ENCODE data around the gene DALRD3. TPM values are rescaled to one million over a fixed set of nuclear protein-coding genes. Genes with fewer than 3 reads are reported as not detected.

DALRD3 gene
- total RNA-seq, 1 experiment from 2014 or later, result 42.9 TPM

DNA sequence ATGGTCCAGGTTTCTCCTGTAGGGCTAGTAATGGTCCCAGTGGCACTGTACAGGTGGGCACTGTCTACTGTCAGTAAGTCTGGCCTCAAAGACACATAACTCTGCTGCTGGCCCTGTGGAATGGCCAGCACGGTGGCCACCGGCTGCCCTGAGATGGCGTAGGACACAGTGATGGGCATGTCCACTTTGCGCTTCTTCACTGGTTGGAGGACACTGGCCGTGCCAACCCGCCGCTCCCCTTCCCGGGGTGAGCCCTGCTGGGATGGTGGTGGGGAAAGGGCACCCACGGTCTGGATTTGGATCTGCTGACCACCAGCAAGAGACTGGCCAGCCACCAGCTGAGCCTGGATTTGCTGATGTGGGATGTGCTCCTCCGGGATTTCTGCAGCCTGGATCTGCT is 38.9 kb upstream of the DALRD3 start (continued):
- TF ChIP-seq, protein P1, sequence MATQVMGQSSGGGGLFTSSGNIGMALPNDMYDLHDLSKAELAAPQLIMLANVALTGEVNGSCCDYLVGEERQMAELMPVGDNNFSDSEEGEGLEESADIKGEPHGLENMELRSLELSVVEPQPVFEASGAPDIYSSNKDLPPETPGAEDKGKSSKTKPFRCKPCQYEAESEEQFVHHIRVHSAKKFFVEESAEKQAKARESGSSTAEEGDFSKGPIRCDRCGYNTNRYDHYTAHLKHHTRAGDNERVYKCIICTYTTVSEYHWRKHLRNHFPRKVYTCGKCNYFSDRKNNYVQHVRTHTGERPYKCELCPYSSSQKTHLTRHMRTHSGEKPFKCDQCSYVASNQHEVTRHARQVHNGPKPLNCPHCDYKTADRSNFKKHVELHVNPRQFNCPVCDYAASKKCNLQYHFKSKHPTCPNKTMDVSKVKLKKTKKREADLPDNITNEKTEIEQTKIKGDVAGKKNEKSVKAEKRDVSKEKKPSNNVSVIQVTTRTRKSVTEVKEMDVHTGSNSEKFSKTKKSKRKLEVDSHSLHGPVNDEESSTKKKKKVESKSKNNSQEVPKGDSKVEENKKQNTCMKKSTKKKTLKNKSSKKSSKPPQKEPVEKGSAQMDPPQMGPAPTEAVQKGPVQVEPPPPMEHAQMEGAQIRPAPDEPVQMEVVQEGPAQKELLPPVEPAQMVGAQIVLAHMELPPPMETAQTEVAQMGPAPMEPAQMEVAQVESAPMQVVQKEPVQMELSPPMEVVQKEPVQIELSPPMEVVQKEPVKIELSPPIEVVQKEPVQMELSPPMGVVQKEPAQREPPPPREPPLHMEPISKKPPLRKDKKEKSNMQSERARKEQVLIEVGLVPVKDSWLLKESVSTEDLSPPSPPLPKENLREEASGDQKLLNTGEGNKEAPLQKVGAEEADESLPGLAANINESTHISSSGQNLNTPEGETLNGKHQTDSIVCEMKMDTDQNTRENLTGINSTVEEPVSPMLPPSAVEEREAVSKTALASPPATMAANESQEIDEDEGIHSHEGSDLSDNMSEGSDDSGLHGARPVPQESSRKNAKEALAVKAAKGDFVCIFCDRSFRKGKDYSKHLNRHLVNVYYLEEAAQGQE (IDR thresholded peaks at IDR 0.05; ENCODE audit: low read depth), result no peak
- TF ChIP-seq RAD21 (IDR thresholded peaks at IDR 0.05; ENCODE audit: low read depth), result no peak
- TF ChIP-seq EZH2phosphoT487 (IDR thresholded peaks at IDR 0.05; ENCODE audit: borderline replicate concordance), result no peak
- TF ChIP-seq SRF (IDR thresholded peaks at IDR 0.05; ENCODE audit: low read depth), result no peak
- TF ChIP-seq JUND (IDR thresholded peaks at IDR 0.05), result no peak
- TF ChIP-seq TCF7L2 (IDR thresholded peaks at IDR 0.05; ENCODE audit: borderline replicate concordance, extremely low read depth, insufficient read depth, insufficient read length), result no peak
- no peak for TF ChIP-seq SP1 (IDR thresholded peaks at IDR 0.05; ENCODE audit: low read depth)

GRCh38 chr3:49054344-49054862 is 36.0 kb upstream of the DALRD3 start:
- BruUV-seq (replicated peaks), result no TSS peak
- no peaks in the 10 kb centered on the region for H3K4me1 ChIP-seq (ENCODE audit: control insufficient read depth in 1 of 2, insufficient read depth in 2 of 2, low read length in 2 of 2)
- ATAC-seq, result no peak
- POLR2A ChIA-PET, result no interaction called here
- H3K27me3 ChIP-seq (ENCODE audit: insufficient read depth, low read length), result no peaks in the 10 kb centered on the region
- H3K9ac ChIP-seq (ENCODE audit: low read length), result no peak overlapping the region
- H4K20me1 ChIP-seq (ENCODE audit: insufficient read depth), result no peaks in the 10 kb centered on the region
- no peaks in the 10 kb centered on the region for H3K9me3 ChIP-seq (ENCODE audit: control insufficient read depth in 1 of 2, insufficient read depth in 1 of 2, low read depth in 1 of 2, low read length in 2 of 2)
- H2AFZ ChIP-seq (ENCODE audit: low read depth, low read length, poor library complexity, severe bottlenecking), result no peak overlapping the region
- H3K27ac ChIP-seq (ENCODE audit: low read depth, low read length), result no peak overlapping the region
- no peaks in the 10 kb centered on the region for H3K9me2 ChIP-seq (ENCODE audit: insufficient read depth)
- CTCF ChIA-PET, result no interaction called here
- no peak overlapping the region for H3K4me2 ChIP-seq (ENCODE audit: low read length)
- peaks cover 33 to 39% of the 10 kb centered on the region in 2 experiments; a peak in 3 of 4 replicates for H3K36me3 ChIP-seq (ENCODE audit: control insufficient read depth in 1 of 2, insufficient read depth in 2 of 2, low read length in 2 of 2)
- RAD21 ChIA-PET (ENCODE audit: low non-redundant PET in 1 of 2, low total read pairs in 2 of 2, uncharacterized antibody in 2 of 2, unreplicated experiment in 2 of 2), result no interaction called here
- H3K79me2 ChIP-seq (ENCODE audit: insufficient read depth, low read length), result peaks cover 48% of the 10 kb centered on the region
- no peak overlapping the region for H3K4me3 ChIP-seq (replicated peaks in 1 of 2; ENCODE audit: low read depth in 1 of 2, low read length in 2 of 2)
- intact Hi-C loops (cut with micrococcal nuclease), result no loop called here
- DNase-seq (ENCODE audit: low read depth, low spot score), result no peak
- TF ChIP-seq FOSL1 (IDR thresholded peaks at IDR 0.05; ENCODE audit: low read depth), result no peak
- TF ChIP-seq, protein P1 (IDR thresholded peaks at IDR 0.05; ENCODE audit: low read depth), result no peak
- no peak for TF ChIP-seq RAD21 (IDR thresholded peaks at IDR 0.05; ENCODE audit: low read depth)
- TF ChIP-seq, protein P2, sequence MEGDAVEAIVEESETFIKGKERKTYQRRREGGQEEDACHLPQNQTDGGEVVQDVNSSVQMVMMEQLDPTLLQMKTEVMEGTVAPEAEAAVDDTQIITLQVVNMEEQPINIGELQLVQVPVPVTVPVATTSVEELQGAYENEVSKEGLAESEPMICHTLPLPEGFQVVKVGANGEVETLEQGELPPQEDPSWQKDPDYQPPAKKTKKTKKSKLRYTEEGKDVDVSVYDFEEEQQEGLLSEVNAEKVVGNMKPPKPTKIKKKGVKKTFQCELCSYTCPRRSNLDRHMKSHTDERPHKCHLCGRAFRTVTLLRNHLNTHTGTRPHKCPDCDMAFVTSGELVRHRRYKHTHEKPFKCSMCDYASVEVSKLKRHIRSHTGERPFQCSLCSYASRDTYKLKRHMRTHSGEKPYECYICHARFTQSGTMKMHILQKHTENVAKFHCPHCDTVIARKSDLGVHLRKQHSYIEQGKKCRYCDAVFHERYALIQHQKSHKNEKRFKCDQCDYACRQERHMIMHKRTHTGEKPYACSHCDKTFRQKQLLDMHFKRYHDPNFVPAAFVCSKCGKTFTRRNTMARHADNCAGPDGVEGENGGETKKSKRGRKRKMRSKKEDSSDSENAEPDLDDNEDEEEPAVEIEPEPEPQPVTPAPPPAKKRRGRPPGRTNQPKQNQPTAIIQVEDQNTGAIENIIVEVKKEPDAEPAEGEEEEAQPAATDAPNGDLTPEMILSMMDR (IDR thresholded peaks at IDR 0.05 in 2 of 3, conservative IDR thresholded peaks at IDR 0.05 in 1 of 3; ENCODE audit: borderline replicate concordance in 1 of 3, insufficient read depth in 1 of 3, low read depth in 2 of 3, low read length in 2 of 3), result no peak
- TF ChIP-seq, protein P3, sequence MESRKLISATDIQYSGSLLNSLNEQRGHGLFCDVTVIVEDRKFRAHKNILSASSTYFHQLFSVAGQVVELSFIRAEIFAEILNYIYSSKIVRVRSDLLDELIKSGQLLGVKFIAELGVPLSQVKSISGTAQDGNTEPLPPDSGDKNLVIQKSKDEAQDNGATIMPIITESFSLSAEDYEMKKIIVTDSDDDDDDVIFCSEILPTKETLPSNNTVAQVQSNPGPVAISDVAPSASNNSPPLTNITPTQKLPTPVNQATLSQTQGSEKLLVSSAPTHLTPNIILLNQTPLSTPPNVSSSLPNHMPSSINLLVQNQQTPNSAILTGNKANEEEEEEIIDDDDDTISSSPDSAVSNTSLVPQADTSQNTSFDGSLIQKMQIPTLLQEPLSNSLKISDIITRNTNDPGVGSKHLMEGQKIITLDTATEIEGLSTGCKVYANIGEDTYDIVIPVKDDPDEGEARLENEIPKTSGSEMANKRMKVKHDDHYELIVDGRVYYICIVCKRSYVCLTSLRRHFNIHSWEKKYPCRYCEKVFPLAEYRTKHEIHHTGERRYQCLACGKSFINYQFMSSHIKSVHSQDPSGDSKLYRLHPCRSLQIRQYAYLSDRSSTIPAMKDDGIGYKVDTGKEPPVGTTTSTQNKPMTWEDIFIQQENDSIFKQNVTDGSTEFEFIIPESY (IDR thresholded peaks at IDR 0.05; ENCODE audit: extremely low read depth, insufficient replicate concordance, low read length), result no peak
- TF ChIP-seq, protein P4, sequence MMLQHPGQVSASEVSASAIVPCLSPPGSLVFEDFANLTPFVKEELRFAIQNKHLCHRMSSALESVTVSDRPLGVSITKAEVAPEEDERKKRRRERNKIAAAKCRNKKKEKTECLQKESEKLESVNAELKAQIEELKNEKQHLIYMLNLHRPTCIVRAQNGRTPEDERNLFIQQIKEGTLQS (IDR thresholded peaks at IDR 0.05), result no peak
- no peak for TF ChIP-seq EGR1 (IDR thresholded peaks at IDR 0.05; ENCODE audit: low read depth)
- TF ChIP-seq SIN3A (IDR thresholded peaks at IDR 0.05; ENCODE audit: low read depth), result no peak
- TF ChIP-seq SP1 (IDR thresholded peaks at IDR 0.05; ENCODE audit: low read depth), result no peak

Measured in HCT116 (cell line).